Keratinocyte (primary cell): ENCODE results near the gene CASK. TPM values are rescaled to one million over a fixed set of nuclear protein-coding genes. Genes with fewer than 3 reads are reported as not detected.

ENCODE experiments used
- DNase-seq: peaks from one replicate; pipeline ENCODE4 v3.0.0-alpha.2; 2011; ENCODE audit warnings: low read depth, missing footprints, low spot score
- FAIRE-seq: peaks from 2 replicates; lab custom pipeline; 2011; peaks lifted over from hg19 to GRCh38; lab: Jason Lieb, UNC
- H2AFZ ChIP-seq: 2 replicates; pipeline ENCODE4 v1.6.0; 2012; ENCODE audit warnings: low read length, control low read depth, inconsistent platforms; ENCODE audit not compliant: control insufficient read depth
- H3K27ac ChIP-seq: 2 replicates; pipeline ENCODE4 v1.5.1; 2011; ENCODE audit warnings: low read length; ENCODE audit not compliant: control insufficient read depth, insufficient read depth
- H3K27me3 ChIP-seq: 3 replicates; pipeline ENCODE4 v1.6.0; 2011; ENCODE audit warnings: low read length; ENCODE audit not compliant: control insufficient read depth, insufficient read depth; ENCODE audit errors: extremely low read depth
- H3K36me3 ChIP-seq, 2 experiments: 2 replicates in 1 of 2; 3 replicates in 1 of 2; pipeline ENCODE4 v1.5.1; 2011; ENCODE audit warnings: low read length in 2 of 2, mild to moderate bottlenecking in 1 of 2; ENCODE audit not compliant: control insufficient read depth in 2 of 2, insufficient read depth in 2 of 2; ENCODE audit errors: extremely low read depth in 1 of 2
- H3K4me1 ChIP-seq: 3 replicates; pipeline ENCODE4 v1.5.1; 2011; ENCODE audit warnings: low read length; ENCODE audit not compliant: control insufficient read depth, insufficient read depth; ENCODE audit errors: extremely low read depth
- H3K4me2 ChIP-seq: 3 replicates; pipeline ENCODE4 v1.6.0; 2011; ENCODE audit warnings: low read depth, low read length; ENCODE audit not compliant: control insufficient read depth, insufficient read depth; ENCODE audit errors: extremely low read depth
- H3K4me3 ChIP-seq, 3 experiments: fragments of 200-600 bp in 1 of 3; sonication (generic) in 1 of 3; 2 replicates in 2 of 3; 3 replicates in 1 of 3; pipeline ENCODE4 v1.5.1; 2011 to 2016; ENCODE audit warnings: low read length in 3 of 3, mild to moderate bottlenecking in 3 of 3, control low read depth in 2 of 3, inconsistent platforms in 1 of 3, low read depth in 1 of 3, mixed read lengths in 1 of 3, mixed run types in 1 of 3, moderate library complexity in 1 of 3; ENCODE audit not compliant: control insufficient read depth in 2 of 3, insufficient read depth in 2 of 3; ENCODE audit errors: extremely low read depth in 1 of 3
- H3K79me2 ChIP-seq: 2 replicates; pipeline ENCODE4 v1.6.0; 2012; ENCODE audit warnings: low read length; ENCODE audit not compliant: control insufficient read depth, insufficient read depth
- H3K9ac ChIP-seq: 3 replicates; pipeline ENCODE4 v1.6.0; 2011; ENCODE audit warnings: low read length; ENCODE audit not compliant: control insufficient read depth, insufficient read depth; ENCODE audit errors: extremely low read depth
- H3K9me1 ChIP-seq: 3 replicates; pipeline ENCODE4 v1.6.0; 2011; ENCODE audit warnings: low read length; ENCODE audit not compliant: control insufficient read depth, insufficient read depth; ENCODE audit errors: extremely low read depth
- H3K9me3 ChIP-seq: 2 replicates; pipeline ENCODE4 v1.5.1; 2012; ENCODE audit warnings: low read depth, low read length; ENCODE audit not compliant: control insufficient read depth
- H4K20me1 ChIP-seq: 3 replicates; pipeline ENCODE4 v1.6.0; 2011; ENCODE audit warnings: low read length; ENCODE audit not compliant: control insufficient read depth, insufficient read depth; ENCODE audit errors: extremely low read depth
- EZH2 ChIP-seq: IDR thresholded peaks from one replicate; pipeline ENCODE4 v1.6.1; 2012; ENCODE audit warnings: inconsistent platforms, mild to moderate bottlenecking, low read length, moderate library complexity
- dilution Hi-C: fragments of 300-500 bp; cut with MboI; formaldehyde crosslinking; loops from one replicate; pipeline ENCODE4 v1.7.0; 2020; ENCODE audit warnings: low sequenced_read_pairs; ENCODE audit not compliant: extremely low pct_ligation_motif_present
- polyA plus RNA-seq, 5 experiments: library from polyadenylated mRNA; depleted of rRNA in 3 of 5; stranded (reverse) in 3 of 5; stranded (forward) in 1 of 5; unstranded in 1 of 5; fragments of >200 nt; gene quantifications; 1 replicate in 1 of 5; 2 replicates in 3 of 5; 3 replicates in 1 of 5; pipeline versions ENCODE4 v1.2.1 to v1.2.3, GENCODE V29; 2011 to 2012; ENCODE audit warnings: missing spikeins in 2 of 5, low read depth in 1 of 5, low replicate concordance in 1 of 5
- TF ChIP-seq, protein P1 (sequence below), 3 experiments: IDR thresholded peaks in 1 of 3; conservative IDR thresholded peaks in 1 of 3; optimal IDR thresholded peaks in 1 of 3; 2 replicates in 2 of 3; 3 replicates in 1 of 3; pipeline versions ENCODE3 to v1.5.1; 2011; ENCODE audit warnings: low read length in 3 of 3, mild to moderate bottlenecking in 3 of 3, moderate library complexity in 2 of 3, control low read depth in 1 of 3, inconsistent platforms in 1 of 3; ENCODE audit not compliant: insufficient read depth in 2 of 3; ENCODE audit errors: extremely low read depth in 1 of 3

CASK gene
- polyA plus RNA-seq, 1 donor (not counting 4 experiments of a cell fraction or from before 2014, with no cell fraction given) = 33.7 TPM

DNA sequence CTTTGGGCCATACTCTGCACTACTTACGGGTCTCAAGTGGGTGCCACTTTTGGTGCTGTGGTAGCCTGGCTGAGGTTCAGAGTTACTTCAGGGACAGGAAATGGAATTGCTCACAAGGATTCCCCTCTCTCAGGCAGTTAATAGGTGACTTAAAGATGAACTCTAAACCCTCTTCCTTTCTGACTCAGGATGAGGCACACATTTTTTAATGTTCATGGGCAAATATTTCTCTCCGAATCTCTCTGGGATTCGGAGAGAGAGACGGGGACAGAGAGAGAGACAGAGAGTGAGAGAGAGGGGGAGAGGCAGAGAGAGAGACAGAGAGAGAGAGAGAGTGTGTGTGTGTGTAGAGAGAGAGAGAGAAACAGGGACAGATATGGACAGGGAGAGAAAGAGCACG, 396.4 kb downstream of the CASK start:
- Histone ChIP-seq H3K9me1 (no peaks in the 10 kb centered on the region), H4K20me1 (no peaks in the 10 kb centered on the region), H3K27me3 (no peaks in the 10 kb centered on the region), H3K9me3 (no peaks in the 10 kb centered on the region), H3K36me3 (peaks cover 0 to 3% of the 10 kb centered on the region in 2 experiments), H3K79me2 (no peaks in the 10 kb centered on the region), H3K4me3 (no peak overlapping the region), H3K9ac (no peak overlapping the region), H3K4me1 (no peaks in the 10 kb centered on the region), H3K4me2 (no peak overlapping the region), H2AFZ (no peak overlapping the region), H3K27ac (no peak overlapping the region)
- DNase-seq = no peak
- dilution Hi-C loops = no loop called here
- no peak for TF ChIP-seq EZH2
- TF ChIP-seq, protein P1, sequence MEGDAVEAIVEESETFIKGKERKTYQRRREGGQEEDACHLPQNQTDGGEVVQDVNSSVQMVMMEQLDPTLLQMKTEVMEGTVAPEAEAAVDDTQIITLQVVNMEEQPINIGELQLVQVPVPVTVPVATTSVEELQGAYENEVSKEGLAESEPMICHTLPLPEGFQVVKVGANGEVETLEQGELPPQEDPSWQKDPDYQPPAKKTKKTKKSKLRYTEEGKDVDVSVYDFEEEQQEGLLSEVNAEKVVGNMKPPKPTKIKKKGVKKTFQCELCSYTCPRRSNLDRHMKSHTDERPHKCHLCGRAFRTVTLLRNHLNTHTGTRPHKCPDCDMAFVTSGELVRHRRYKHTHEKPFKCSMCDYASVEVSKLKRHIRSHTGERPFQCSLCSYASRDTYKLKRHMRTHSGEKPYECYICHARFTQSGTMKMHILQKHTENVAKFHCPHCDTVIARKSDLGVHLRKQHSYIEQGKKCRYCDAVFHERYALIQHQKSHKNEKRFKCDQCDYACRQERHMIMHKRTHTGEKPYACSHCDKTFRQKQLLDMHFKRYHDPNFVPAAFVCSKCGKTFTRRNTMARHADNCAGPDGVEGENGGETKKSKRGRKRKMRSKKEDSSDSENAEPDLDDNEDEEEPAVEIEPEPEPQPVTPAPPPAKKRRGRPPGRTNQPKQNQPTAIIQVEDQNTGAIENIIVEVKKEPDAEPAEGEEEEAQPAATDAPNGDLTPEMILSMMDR (optimal IDR thresholded peaks at IDR 0.05 in 1 of 3, IDR thresholded peaks at IDR 0.05 in 1 of 3, conservative IDR thresholded peaks at IDR 0.05 in 1 of 3; ENCODE audit: extremely low read depth in 1 of 3, insufficient read depth in 2 of 3, low read length in 3 of 3) = no peak
- FAIRE-seq = no peak

DNA sequence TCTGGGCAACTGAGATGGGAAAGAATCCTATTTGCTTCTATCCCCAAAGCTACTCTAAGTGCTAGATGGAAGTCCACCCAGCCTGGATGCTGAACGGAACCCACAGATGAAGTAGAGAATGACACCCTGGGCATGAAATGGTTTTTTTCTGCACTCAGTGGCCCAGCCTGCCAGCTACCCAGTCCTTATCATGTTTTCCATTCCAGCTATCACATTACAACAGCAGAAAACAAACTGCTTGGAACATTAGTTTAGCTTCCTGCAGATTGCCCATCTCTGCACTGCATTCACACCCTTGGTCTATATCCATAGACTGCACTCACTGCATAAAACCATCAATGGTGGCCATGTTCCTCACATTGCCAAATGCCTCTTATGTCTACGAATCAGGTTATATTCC, 397.1 kb downstream of the CASK start:
- Histone ChIP-seq H3K9me1 (no peaks in the 10 kb centered on the region), H3K79me2 (no peaks in the 10 kb centered on the region), H3K9ac (no peak overlapping the region), H3K4me2 (no peak overlapping the region), H3K4me3 (no peak overlapping the region), H3K4me1 (no peaks in the 10 kb centered on the region), H2AFZ (no peak overlapping the region), H3K27ac (no peak overlapping the region), H3K27me3 (no peaks in the 10 kb centered on the region), H3K36me3 (peaks cover 0 to 3% of the 10 kb centered on the region in 2 experiments), H4K20me1 (no peaks in the 10 kb centered on the region), H3K9me3 (no peaks in the 10 kb centered on the region)
- DNase-seq (no peak), FAIRE-seq (no peak)
- dilution Hi-C loops = no loop called here
- TF ChIP-seq EZH2 = no peak
- TF ChIP-seq, protein P1 (optimal IDR thresholded peaks at IDR 0.05 in 1 of 3, IDR thresholded peaks at IDR 0.05 in 1 of 3, conservative IDR thresholded peaks at IDR 0.05 in 1 of 3; ENCODE audit: extremely low read depth in 1 of 3, insufficient read depth in 2 of 3, low read length in 3 of 3) = no peak
